PC-9 (cell line): Measurements from ENCODE around the gene CUTA. TPM values are rescaled to one million over a fixed set of nuclear protein-coding genes. Genes with fewer than 3 reads are reported as not detected.

Experiments used
- BruUV-seq: library from RNA; stranded (reverse); fragments of 400-500 nt; replicated peaks from 2 replicates; lab custom pipeline; 2021; lab: Mats Ljungman, UMichigan
- CTCF ChIA-PET: fragments of 300-600 bp; sonication (Branson Sonifier 250); formaldehyde crosslinking; loops from one replicate; lab custom pipeline; 2022; ENCODE audit warnings: antibody characterized with exemption; lab: Charles Lee
- POLR2A ChIA-PET: fragments of 300-600 bp; sonication (Branson Sonifier 250); formaldehyde crosslinking; loops from one replicate; lab custom pipeline; 2022; ENCODE audit warnings: antibody characterized with exemption; ENCODE audit not compliant: unreplicated experiment; lab: Charles Lee
- DNase-seq, 2 experiments: peaks; one replicate each; pipeline versions ENCODE4 v3.0.0 to v3.0.0-alpha.2; 2015 to 2022; ENCODE audit warnings: mixed read lengths in 1 of 2
- H2AFZ ChIP-seq: fragments of 200-600 bp; sonication (generic); 2 replicates; pipeline ENCODE4 v1.8.1; 2017; ENCODE audit warnings: antibody characterized with exemption
- H3F3A ChIP-seq: fragments of 200-600 bp; sonication (generic); 2 replicates; pipeline ENCODE4 v1.8.1; 2017; ENCODE audit warnings: antibody characterized with exemption, mild to moderate bottlenecking, low read depth; ENCODE audit not compliant: insufficient read depth
- H3K27ac ChIP-seq: fragments of 200-600 bp; sonication (generic); 2 replicates; pipeline ENCODE4 v1.6.1; 2016; ENCODE audit warnings: mixed run types
- H3K27me3 ChIP-seq: fragments of 200-600 bp; sonication (generic); 2 replicates; pipeline ENCODE4 v1.6.1; 2016; ENCODE audit warnings: low read depth, mixed run types; ENCODE audit not compliant: insufficient read depth
- H3K36me3 ChIP-seq: fragments of 200-600 bp; sonication (generic); 2 replicates; pipeline ENCODE4 v1.6.1; 2016; ENCODE audit warnings: low read depth, mixed run types
- H3K4me1 ChIP-seq: fragments of 200-600 bp; sonication (generic); replicated peaks from 2 replicates; pipeline ENCODE4 v1.6.1; 2016; ENCODE audit warnings: mixed run types; ENCODE audit not compliant: insufficient read depth
- H3K4me2 ChIP-seq: fragments of 200-600 bp; sonication (generic); 2 replicates; pipeline ENCODE4 v1.6.1; 2017; ENCODE audit warnings: mixed run types
- H3K4me3 ChIP-seq: fragments of 200-600 bp; sonication (generic); 2 replicates; pipeline ENCODE4 v1.6.1; 2016; ENCODE audit warnings: mixed run types
- H3K79me2 ChIP-seq: fragments of 200-600 bp; sonication (generic); 2 replicates; pipeline ENCODE4 v1.6.1; 2017; ENCODE audit warnings: low read depth, mixed run types
- H3K9me2 ChIP-seq: fragments of 200-600 bp; sonication (generic); 2 replicates; pipeline ENCODE4 v1.8.1; 2017; ENCODE audit warnings: mild to moderate bottlenecking; ENCODE audit not compliant: insufficient read depth
- H3K9me3 ChIP-seq: fragments of 200-600 bp; sonication (generic); 2 replicates; pipeline ENCODE4 v1.8.1; 2016; ENCODE audit warnings: low read depth; ENCODE audit not compliant: insufficient read depth
- H4K20me1 ChIP-seq: fragments of 200-600 bp; sonication (generic); 2 replicates; pipeline ENCODE4 v1.8.1; 2017; ENCODE audit not compliant: insufficient read depth
- CTCF ChIP-seq: fragments of 200-600 bp; sonication (generic); conservative IDR thresholded peaks from 2 replicates; pipeline ENCODE4 v1.6.1; 2017; ENCODE audit warnings: mixed run types, antibody characterized with exemption, mild to moderate bottlenecking, moderate library complexity
- EZH2 ChIP-seq: fragments of 200-600 bp; sonication (generic); IDR thresholded peaks from 2 replicates; pipeline ENCODE4 v1.8.0; 2017; ENCODE audit warnings: antibody characterized with exemption, low read depth
- intact Hi-C: fragments of 100-400 bp; cut with micrococcal nuclease; formaldehyde crosslinking; loops from one replicate; pipeline ENCODE4 v1.10.0; 2022; ENCODE audit not compliant: unreplicated experiment
- total RNA-seq: library from RNA; stranded (reverse); gene quantifications from 2 replicates; pipeline ENCODE4 v1.2.3, GENCODE V29; 2021

Gene CUTA
- total RNA-seq, 1 experiment from 2014 or later = 213 TPM

GRCh38 chr6:33407132-33407718 is 10.7 kb downstream of the CUTA start:
- no peak for TF ChIP-seq EZH2
- peak; percentile 56 for TF ChIP-seq CTCF
- ChIA-PET CTCF (no interaction called here), POLR2A (interaction anchor here (0.6 kb wide), 1 partner anchor 1257 kb away, joined by 4 read pairs; no protein-coding TSS in a partner anchor)
- no peak overlapping the region for H3K4me2 ChIP-seq
- H3K4me3 ChIP-seq = no peak overlapping the region
- H3F3A ChIP-seq = peaks cover 31% of the 10 kb centered on the region
- H3K27ac ChIP-seq = no peak overlapping the region
- BruUV-seq = no TSS peak
- no peaks in the 10 kb centered on the region for H3K9me3 ChIP-seq
- H4K20me1 ChIP-seq = no peaks in the 10 kb centered on the region
- no peak overlapping the region for H2AFZ ChIP-seq
- H3K79me2 ChIP-seq = 0 out of 2 replicates have a peak, but pooled peaks cover 9% of the 10 kb centered on the region
- peaks cover 11% of the 10 kb centered on the region; the same call in 1 of the 2 replicates for H3K4me1 ChIP-seq
- H3K27me3 ChIP-seq = no peaks in the 10 kb centered on the region
- intact Hi-C loops = no loop called here
- H3K9me2 ChIP-seq = no peaks in the 10 kb centered on the region
- H3K36me3 ChIP-seq = peaks cover 11% of the 10 kb centered on the region; the same call in 1 of the 2 replicates
- DNase-seq = no peak

GRCh38 chr6:33406126-33406525 is 11.8 kb downstream of the CUTA start:
- ChIA-PET CTCF (no interaction called here), POLR2A (no interaction called here)
- no peaks in the 10 kb centered on the region for H3K9me2 ChIP-seq
- peaks cover 7% of the 10 kb centered on the region; the same call in 1 of the 2 replicates for H3K4me1 ChIP-seq
- no peak overlapping the region for H2AFZ ChIP-seq
- H3K9me3 ChIP-seq = no peaks in the 10 kb centered on the region
- no peak overlapping the region for H3K4me3 ChIP-seq
- no peak for TF ChIP-seq EZH2
- TF ChIP-seq CTCF = no peak
- no peak for DNase-seq
- 0 out of 2 replicates have a peak, but pooled peaks cover 1% of the 10 kb centered on the region for H3K79me2 ChIP-seq
- no peak overlapping the region for H3K27ac ChIP-seq
- intact Hi-C loops = no loop called here
- peaks cover 31% of the 10 kb centered on the region for H3F3A ChIP-seq
- no peak overlapping the region for H3K4me2 ChIP-seq
- no peaks in the 10 kb centered on the region for H4K20me1 ChIP-seq
- peaks cover 11% of the 10 kb centered on the region; the same call in 1 of the 2 replicates for H3K36me3 ChIP-seq
- H3K27me3 ChIP-seq = no peaks in the 10 kb centered on the region
- no TSS peak for BruUV-seq

GRCh38 chr6:33405386-33405940 is 12.4 kb downstream of the CUTA start:
- TF ChIP-seq EZH2 (no peak), CTCF (no peak)
- intact Hi-C loops = no loop called here
- CTCF ChIA-PET = no interaction called here

More at GRCh38 chr6:33405386-33405940, 12.4 kb downstream of the CUTA start:
- peaks cover 31% of the 10 kb centered on the region for H3F3A ChIP-seq
- no peak overlapping the region for H3K27ac ChIP-seq
- peaks cover 11% of the 10 kb centered on the region; the same call in 1 of the 2 replicates for H3K36me3 ChIP-seq
- no peaks in the 10 kb centered on the region for H3K79me2 ChIP-seq
- H3K27me3 ChIP-seq = no peaks in the 10 kb centered on the region
- H3K9me3 ChIP-seq = no peaks in the 10 kb centered on the region
- no peak overlapping the region for H3K4me2 ChIP-seq
- no peak for DNase-seq
- BruUV-seq = no TSS peak
- H3K4me1 ChIP-seq = peaks cover 7% of the 10 kb centered on the region; the same call in 1 of the 2 replicates
- no peak overlapping the region for H3K4me3 ChIP-seq
- H3K9me2 ChIP-seq = no peaks in the 10 kb centered on the region
- POLR2A ChIA-PET = no interaction called here
- no peak overlapping the region for H2AFZ ChIP-seq
- no peaks in the 10 kb centered on the region for H4K20me1 ChIP-seq
